ENCODE data around the gene SYVN1.
A peak's percentile ranks its signal among the peaks of the same experiment; 100 is the strongest.

The SYVN1 gene

GRCh38 chr11:65132988-65133700, 1.2 kb downstream of the SYVN1 start:
- no peak for DNase-seq (ENCODE audit: low read depth, low spot score)
- H3K4me3 ChIP-seq (ENCODE audit: low read depth, low read length) = peak overlapping the region; percentile 95
- TF ChIP-seq CTCF (IDR thresholded peaks at IDR 0.05; ENCODE audit: insufficient read depth, low read length, missing control alignments) = no peak
- CTCF ChIA-PET = interaction anchor here (1.0 to 1.3 kb wide), 2 partner anchors 15 to 22 kb away, joined by 4 read pairs; no protein-coding TSS in a partner anchor
- POLR2A ChIA-PET = interaction anchor here (1.9 to 3.1 kb wide), 2 partner anchors 11 to 15 kb away, joined by 7 to 20 read pairs; partner anchors contain the start of genes FAU, MRPL49 and ZNHIT2

DNA sequence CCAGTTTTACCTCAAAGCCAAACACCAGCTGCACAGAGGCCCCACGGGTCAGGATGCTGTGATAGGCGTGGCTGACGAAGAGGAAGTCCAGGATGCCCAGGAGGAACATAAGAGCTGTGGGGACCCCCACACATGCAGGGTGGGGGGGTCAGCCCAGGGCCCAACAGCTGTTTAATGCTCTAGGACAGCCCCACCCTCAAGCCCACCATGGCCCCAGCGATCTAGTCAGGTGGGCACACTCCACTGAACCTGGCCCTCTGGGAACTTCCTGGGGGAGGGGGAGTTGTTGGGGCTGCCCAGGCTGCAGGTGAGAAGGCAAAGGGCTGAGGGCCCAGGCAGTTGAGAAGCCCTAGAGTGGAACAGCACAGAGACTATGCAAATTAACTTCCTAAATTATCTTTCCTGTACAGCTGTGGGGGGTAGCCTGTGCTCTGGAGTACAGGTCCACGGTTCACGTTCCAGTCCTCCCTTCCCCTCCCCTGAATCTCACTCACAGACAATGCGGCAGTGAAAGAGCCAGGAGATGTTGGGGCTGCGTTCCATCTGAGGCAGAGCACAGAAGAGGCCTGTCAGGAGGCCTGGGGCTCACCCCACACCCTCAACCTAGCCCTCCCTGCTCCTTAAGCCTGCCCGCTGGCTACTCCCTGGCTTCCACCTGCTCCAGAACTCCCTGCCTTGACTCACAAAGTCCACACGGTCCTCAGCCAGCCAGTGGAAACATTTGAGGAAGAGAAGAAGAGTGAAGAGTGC, 1.9 kb downstream of the SYVN1 start:
- POLR2A ChIA-PET = interaction anchor here (2.4 kb wide), 1 partner anchor 10 kb away, joined by 12 read pairs; the partner anchor contains the start of genes FAU and MRPL49
- CTCF ChIA-PET = interaction anchor here (0.7 to 1.8 kb wide), 6 partner anchors 11 to 22 kb away, joined by 3 to 4 read pairs (median 3); no protein-coding TSS in a partner anchor
- H3K4me3 ChIP-seq (ENCODE audit: low read depth, low read length) = peak overlapping the region; percentile 95; the same call in 1 of the 2 replicates
- DNase-seq (ENCODE audit: low read depth, low spot score) = no peak
- TF ChIP-seq CTCF (IDR thresholded peaks at IDR 0.05; ENCODE audit: insufficient read depth, low read length, missing control alignments) = no peak

GRCh38 chr11:65131895-65132237, 2.5 kb downstream of the SYVN1 start:
- ChIA-PET POLR2A (interaction anchor here (2.4 kb wide), 1 partner anchor 10 kb away, joined by 12 read pairs; the partner anchor contains the start of genes FAU and MRPL49), CTCF (interaction anchor here (0.7 to 1.8 kb wide), 9 partner anchors 10 to 49 kb away, joined by 3 to 4 read pairs (median 3); partner anchors contain the start of genes CAPN1 and MRPL49)
- DNase-seq (ENCODE audit: low read depth, low spot score) = no peak
- H3K4me3 ChIP-seq (ENCODE audit: low read depth, low read length) = no peak overlapping the region
- TF ChIP-seq CTCF (IDR thresholded peaks at IDR 0.05; ENCODE audit: insufficient read depth, low read length, missing control alignments) = no peak

- no peak for TF ChIP-seq CTCF (IDR thresholded peaks at IDR 0.05; ENCODE audit: insufficient read depth, low read length, missing control alignments)
- DNase-seq (ENCODE audit: low read depth, low spot score) = no peak
- no peak overlapping the region for H3K4me3 ChIP-seq (ENCODE audit: low read depth, low read length)
- CTCF ChIA-PET = interaction anchor here (0.7 to 1.8 kb wide), 7 partner anchors 9 to 50 kb away, joined by 3 to 4 read pairs (median 3); partner anchors contain the start of genes CAPN1 and MRPL49
- POLR2A ChIA-PET = interaction anchor here (2.4 kb wide), 1 partner anchor 9 kb away, joined by 12 read pairs; the partner anchor contains the start of genes FAU and MRPL49
These were observed 2.9 kb downstream of the SYVN1 start for GRCh38 chr11:65131417-65131776.

DNA sequence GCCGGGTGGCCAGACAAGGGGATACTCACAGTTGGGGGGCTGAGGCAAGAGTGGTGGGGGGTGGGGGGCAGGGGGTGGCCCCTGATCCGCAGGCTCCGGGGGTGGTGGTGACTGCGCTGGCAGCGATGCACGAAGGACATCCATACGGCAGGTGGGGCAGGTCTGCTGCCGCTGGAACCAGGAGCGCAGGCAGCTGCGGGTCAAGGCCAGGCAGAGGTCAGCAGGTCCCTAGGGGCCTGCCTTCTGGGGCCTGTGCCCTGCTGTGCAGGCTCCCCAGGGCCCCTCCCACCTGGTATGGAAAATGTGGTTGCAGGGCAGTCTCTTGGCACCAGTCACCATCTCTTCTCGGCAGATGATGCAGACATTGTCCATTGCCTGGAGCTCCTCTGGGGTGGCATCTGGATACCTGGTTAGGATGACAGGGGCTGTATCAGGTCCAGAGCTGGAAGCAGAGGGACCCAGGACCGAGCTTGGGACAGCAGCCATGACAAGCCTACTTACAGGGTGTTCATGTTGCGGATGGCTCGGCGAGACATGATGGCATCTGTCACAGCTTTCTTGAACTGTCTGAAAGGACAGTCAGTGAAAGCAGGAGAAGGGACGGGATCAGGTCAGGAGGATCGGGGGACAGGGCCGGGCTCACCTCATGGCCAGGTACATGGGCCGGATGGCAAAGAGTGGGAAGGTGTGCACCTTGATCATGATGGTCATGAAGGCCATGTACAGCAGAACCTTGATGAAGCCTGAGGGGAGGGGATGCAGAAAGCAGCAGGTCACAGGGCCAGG, 3.5 kb downstream of the SYVN1 start:
- no peak for DNase-seq (ENCODE audit: low read depth, low spot score)
- ChIA-PET POLR2A (interaction anchor here (2.4 kb wide), 1 partner anchor 9 kb away, joined by 12 read pairs; the partner anchor contains the start of genes FAU and MRPL49), CTCF (interaction anchor here (0.8 to 1.8 kb wide), 7 partner anchors 8 to 51 kb away, joined by 3 to 5 read pairs (median 3); partner anchors contain the start of genes CAPN1, MRPL49, TM7SF2 and ZNHIT2)
- TF ChIP-seq CTCF (IDR thresholded peaks at IDR 0.05; ENCODE audit: insufficient read depth, low read length, missing control alignments) = no peak
- H3K4me3 ChIP-seq (ENCODE audit: low read depth, low read length) = no peak overlapping the region
